ENCODE measurements around the gene MTMR4. TPM values are rescaled to one million over a fixed set of nuclear protein-coding genes. Genes with fewer than 3 reads are reported as not detected.
"Not testable (repeated sequence)": the region's sequence is repeated elsewhere in the genome, so short reads cannot be mapped to it uniquely, and the experiment has no call there.

The MTMR4 gene
- total RNA-seq, 1 donor from 2014 or later = 112 TPM

DNA sequence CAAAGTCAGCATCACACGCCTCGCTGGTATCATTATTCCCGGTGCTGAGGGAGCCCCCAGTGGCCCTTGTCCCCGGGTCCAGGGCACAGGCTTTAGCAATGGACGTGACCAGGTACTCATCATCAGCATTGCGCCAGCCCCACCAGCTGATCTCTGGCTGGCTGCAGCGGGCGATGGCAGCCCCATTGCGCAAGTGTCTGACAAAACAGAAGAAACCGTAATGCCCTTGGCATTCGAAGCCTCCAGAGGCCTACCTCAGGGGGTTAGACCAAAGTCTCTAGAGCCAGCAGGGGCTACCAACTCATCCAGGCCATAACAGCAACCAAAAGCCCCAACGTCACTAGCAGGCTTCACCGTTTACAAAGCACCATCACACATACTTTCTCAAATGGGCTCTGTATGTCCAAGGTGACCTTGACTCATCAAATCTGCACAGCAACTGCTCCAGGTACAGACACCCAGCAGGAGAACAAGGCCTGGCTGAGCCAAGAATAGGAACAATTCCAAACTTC, 7.3 kb downstream of the MTMR4 start:
- Mint-ChIP-seq H3K27me3 (no peaks in the 10 kb centered on the region), H3K4me3 (no peak overlapping the region), H3K4me1 (peaks cover 50% of the 10 kb centered on the region), H3K27ac (no peak overlapping the region), H3K9me3 (no peaks in the 10 kb centered on the region), H3K36me3 (ENCODE audit: low read depth) (peaks cover 92% of the 10 kb centered on the region)
- TF ChIP-seq, protein P1, sequence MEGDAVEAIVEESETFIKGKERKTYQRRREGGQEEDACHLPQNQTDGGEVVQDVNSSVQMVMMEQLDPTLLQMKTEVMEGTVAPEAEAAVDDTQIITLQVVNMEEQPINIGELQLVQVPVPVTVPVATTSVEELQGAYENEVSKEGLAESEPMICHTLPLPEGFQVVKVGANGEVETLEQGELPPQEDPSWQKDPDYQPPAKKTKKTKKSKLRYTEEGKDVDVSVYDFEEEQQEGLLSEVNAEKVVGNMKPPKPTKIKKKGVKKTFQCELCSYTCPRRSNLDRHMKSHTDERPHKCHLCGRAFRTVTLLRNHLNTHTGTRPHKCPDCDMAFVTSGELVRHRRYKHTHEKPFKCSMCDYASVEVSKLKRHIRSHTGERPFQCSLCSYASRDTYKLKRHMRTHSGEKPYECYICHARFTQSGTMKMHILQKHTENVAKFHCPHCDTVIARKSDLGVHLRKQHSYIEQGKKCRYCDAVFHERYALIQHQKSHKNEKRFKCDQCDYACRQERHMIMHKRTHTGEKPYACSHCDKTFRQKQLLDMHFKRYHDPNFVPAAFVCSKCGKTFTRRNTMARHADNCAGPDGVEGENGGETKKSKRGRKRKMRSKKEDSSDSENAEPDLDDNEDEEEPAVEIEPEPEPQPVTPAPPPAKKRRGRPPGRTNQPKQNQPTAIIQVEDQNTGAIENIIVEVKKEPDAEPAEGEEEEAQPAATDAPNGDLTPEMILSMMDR (IDR thresholded peaks at IDR 0.05) = no peak
- ChIA-PET POLR2A (interaction anchor here (0.7 to 1.4 kb wide), 3 partner anchors 11 to 190 kb away, joined by 3 to 5 read pairs (median 4); no protein-coding TSS in a partner anchor), CTCF (no interaction called here)
- ATAC-seq (ENCODE audit: low read depth) = no peak
- intact Hi-C loops (cut with micrococcal nuclease) = no loop called here
- no peak for DNase-seq

GRCh38 chr17:58506354-58507080, 7.9 kb downstream of the MTMR4 start:
- POLR2A ChIA-PET = interaction anchor here (1.4 to 4.1 kb wide), 5 partner anchors 9 to 189 kb away, joined by 5 to 33 read pairs (median 26); partner anchors contain the start of genes HSF5 and MTMR4

GRCh38 chr17:58504826-58505351, 9.5 kb downstream of the MTMR4 start:
- Mint-ChIP-seq H3K27me3 (no peaks in the 10 kb centered on the region), H3K27ac (peak overlapping the region; percentile 97), H3K36me3 (ENCODE audit: low read depth) (peaks cover 79% of the 10 kb centered on the region), H3K9me3 (no peaks in the 10 kb centered on the region), H3K4me3 (peak overlapping the region; percentile 64), H3K4me1 (peaks cover 28% of the 10 kb centered on the region)
- ATAC-seq (ENCODE audit: low read depth) (peak; percentile 94), DNase-seq (peak; percentile 44)
- intact Hi-C loops (cut with micrococcal nuclease) = loop anchor here (1.0 kb wide), 2 partner anchors 8 to 18 kb away; no protein-coding TSS in a partner anchor
- CTCF ChIA-PET = interaction anchor here (0.9 to 2.3 kb wide), 5 partner anchors 14 to 255 kb away, joined by 3 to 7 read pairs (median 7); partner anchors contain the start of gene HSF5
- TF ChIP-seq, protein P1 (IDR thresholded peaks at IDR 0.05) = no peak
- POLR2A ChIA-PET = interaction anchor here (0.6 to 4.1 kb wide), 19 partner anchors 8 to 713 kb away, joined by 3 to 33 read pairs (median 6); partner anchors contain the start of genes HSF5, MTMR4, RAD51C and SUPT4H1

More at GRCh38 chr17:58506354-58507080, 7.9 kb downstream of the MTMR4 start:
- CTCF ChIA-PET = no interaction called here
- Mint-ChIP-seq H3K4me1 (peaks cover 44% of the 10 kb centered on the region), H3K4me3 (no peak overlapping the region), H3K27ac (peak overlapping the region; percentile 50), H3K27me3 (no peaks in the 10 kb centered on the region), H3K9me3 (no peaks in the 10 kb centered on the region), H3K36me3 (ENCODE audit: low read depth) (peaks cover 86% of the 10 kb centered on the region)
- DNase-seq = no peak
- intact Hi-C loops (cut with micrococcal nuclease) = no loop called here
- TF ChIP-seq, protein P1 (IDR thresholded peaks at IDR 0.05) = no peak
- ATAC-seq (ENCODE audit: low read depth) = no peak

DNA sequence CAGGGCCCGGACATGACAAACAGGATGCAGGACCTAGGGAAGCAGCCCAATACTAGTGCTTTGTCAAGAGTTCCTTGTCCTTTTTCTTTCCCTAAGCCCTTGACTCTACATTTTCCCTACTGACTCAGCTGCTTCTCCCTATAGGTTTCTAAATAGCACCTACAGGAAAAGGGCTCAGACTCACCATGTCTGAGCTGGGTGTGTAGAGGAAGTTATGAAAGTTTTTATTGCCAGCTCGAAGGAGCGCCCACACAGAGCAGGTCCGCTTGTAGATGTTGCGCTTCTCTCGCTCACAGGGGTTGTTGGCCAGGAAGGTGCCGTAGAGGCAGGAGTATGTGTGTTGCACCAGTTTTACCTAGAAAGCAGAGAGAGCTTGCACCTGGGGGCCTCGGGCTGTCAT, 10.6 kb downstream of the MTMR4 start:
- Mint-ChIP-seq H3K4me1 (peaks cover 26% of the 10 kb centered on the region), H3K36me3 (ENCODE audit: low read depth) (peaks cover 75% of the 10 kb centered on the region), H3K27me3 (no peaks in the 10 kb centered on the region), H3K9me3 (no peaks in the 10 kb centered on the region), H3K27ac (peak overlapping the region; percentile 74), H3K4me3 (no peak overlapping the region)
- no peak for DNase-seq
- TF ChIP-seq, protein P1 (IDR thresholded peaks at IDR 0.05) = no peak
- ChIA-PET POLR2A (interaction anchor here (1.0 to 4.1 kb wide), 6 partner anchors 9 to 171 kb away, joined by 4 to 33 read pairs (median 14); partner anchors contain the start of gene HSF5), CTCF (interaction anchor here (1.5 to 2.3 kb wide), 2 partner anchors 16 to 186 kb away, joined by 7 read pairs; partner anchors contain the start of gene HSF5)
- no peak for ATAC-seq (ENCODE audit: low read depth)
- intact Hi-C loops (cut with micrococcal nuclease) = no loop called here

GRCh38 chr17:58503134-58503533, 11.3 kb downstream of the MTMR4 start:
- H3K36me3 Mint-ChIP-seq (ENCODE audit: low read depth) = peaks cover 74% of the 10 kb centered on the region
- H3K4me3 Mint-ChIP-seq; H3K27me3 Mint-ChIP-seq; H3K9me3 Mint-ChIP-seq; CTCF ChIA-PET; DNase-seq; ATAC-seq (ENCODE audit: low read depth); intact Hi-C loops (cut with micrococcal nuclease): not testable (repeated sequence)
- peak overlapping the region; percentile 74 for H3K27ac Mint-ChIP-seq
- peaks cover 28% of the 10 kb centered on the region for H3K4me1 Mint-ChIP-seq
- POLR2A ChIA-PET = interaction anchor here (4.1 kb wide), 1 partner anchor 14 kb away, joined by 33 read pairs; the partner anchor contains the start of gene HSF5

Data from activated B cell treated with CpG ODN at 0.5 μM for 24 hours (primary cell).